Loucy (cell line): Measurements from ENCODE around the gene RAB24.

Source experiments
- CTCF ChIP-seq: fragments of 200-600 bp; sonication (generic); conservative IDR thresholded peaks from 2 replicates; pipeline ENCODE4 v1.5.1; 2014; ENCODE audit warnings: mild to moderate bottlenecking, antibody characterized with exemption, low read length
- EZH2phosphoT487 ChIP-seq: fragments of 200-600 bp; IDR thresholded peaks from 2 replicates; pipeline ENCODE4 v1.6.1; 2018; ENCODE audit warnings: antibody characterized with exemption, mild to moderate bottlenecking, moderate library complexity, borderline replicate concordance

GRCh38 chr5:177260961-177261360 is 42.6 kb downstream of the RAB24 start:
- TF ChIP-seq CTCF: no peak
- no peak for TF ChIP-seq EZH2phosphoT487
